Subcutaneous abdominal adipose tissue (tissue), 5 donors: ENCODE measurements around the gene CRTAC1.

Source experiments
- H3K27ac ChIP-seq: one replicate; pipeline ENCODE4 v1.7.0; 2013; ENCODE audit warnings: low read depth, mild to moderate bottlenecking, inconsistent platforms, low read length, moderate library complexity
- H3K27me3 ChIP-seq, 5 donors: one replicate each; pipeline ENCODE4 v1.7.0; 2013; ENCODE audit warnings: low read length in 5 of 5, inconsistent platforms in 1 of 5; ENCODE audit not compliant: control insufficient read depth in 5 of 5, insufficient read depth in 4 of 5
- H3K36me3 ChIP-seq, 5 donors: one replicate each; pipeline ENCODE4 v1.7.0; 2013; ENCODE audit warnings: low read length in 5 of 5; ENCODE audit not compliant: control insufficient read depth in 5 of 5, insufficient read depth in 5 of 5
- H3K4me1 ChIP-seq, 5 donors: one replicate each; pipeline ENCODE4 v1.7.0; 2013; ENCODE audit warnings: low read length in 5 of 5, mild to moderate bottlenecking in 3 of 5, moderate library complexity in 1 of 5; ENCODE audit not compliant: control insufficient read depth in 5 of 5, insufficient read depth in 5 of 5
- H3K4me3 ChIP-seq, 5 donors: one replicate each; pipeline ENCODE4 v1.7.0; 2013; ENCODE audit warnings: low read length in 5 of 5, low read depth in 1 of 5
- H3K9ac ChIP-seq, 5 donors: one replicate each; pipeline ENCODE4 v1.7.0; 2013; ENCODE audit warnings: low read length in 5 of 5, mild to moderate bottlenecking in 4 of 5, moderate library complexity in 3 of 5
- H3K9me3 ChIP-seq, 5 donors: one replicate each; pipeline ENCODE4 v1.7.0; 2013; ENCODE audit warnings: low read length in 5 of 5; ENCODE audit not compliant: control insufficient read depth in 5 of 5
- donor health status: healthy.
- donor health status: healthy.
- donor health status: healthy.
- donor health status: healthy.
- donor health status: healthy.

Gene CRTAC1

GRCh38 chr10:97919012-97919411 lies 111.4 kb downstream of the CRTAC1 start:
- Histone ChIP-seq H3K4me3 (no peak overlapping the region), H3K9me3 (no peaks in the 10 kb centered on the region), H3K4me1 (peaks cover 4 to 22% (median 19%) of the 10 kb centered on the region in 5 donors), H3K9ac (no peak overlapping the region), H3K27ac (no peak overlapping the region), H3K36me3 (no peaks in the 10 kb centered on the region), H3K27me3 (peaks cover 4 to 26% (median 10%) of the 10 kb centered on the region in 5 donors)

GRCh38 chr10:97916586-97916985 lies 113.8 kb downstream of the CRTAC1 start:
- Histone ChIP-seq H3K4me3 (no peak overlapping the region), H3K27ac (no peak overlapping the region), H3K27me3 (peaks cover 4 to 19% (median 10%) of the 10 kb centered on the region in 5 donors), H3K36me3 (no peaks in the 10 kb centered on the region), H3K4me1 (peaks cover 4 to 22% (median 19%) of the 10 kb centered on the region in 5 donors), H3K9me3 (no peaks in the 10 kb centered on the region), H3K9ac (no peak overlapping the region)

- H3K27me3 ChIP-seq: peaks cover 0 to 15% (median 8%) of the 10 kb centered on the region in 5 donors
- no peak overlapping the region for H3K4me3 ChIP-seq
- H3K4me1 ChIP-seq: peaks cover 4 to 22% (median 19%) of the 10 kb centered on the region in 5 donors
- no peaks in the 10 kb centered on the region for H3K9me3 ChIP-seq
- no peaks in the 10 kb centered on the region for H3K36me3 ChIP-seq
- no peak overlapping the region for H3K27ac ChIP-seq
- no peak overlapping the region for H3K9ac ChIP-seq
These were observed 114.9 kb downstream of the CRTAC1 start for GRCh38 chr10:97915346-97916131.

GRCh38 chr10:97914837-97915211 lies 115.6 kb downstream of the CRTAC1 start:
- Histone ChIP-seq H3K9me3 (no peaks in the 10 kb centered on the region), H3K4me3 (peak overlapping the region in 1 of 5 donors; percentile 3), H3K27ac (no peak overlapping the region), H3K36me3 (no peaks in the 10 kb centered on the region), H3K27me3 (peaks cover 0 to 15% (median 3%) of the 10 kb centered on the region in 5 donors), H3K9ac (peak overlapping the region in 1 of 5 donors; percentile 14), H3K4me1 (peaks cover 4 to 22% (median 19%) of the 10 kb centered on the region in 5 donors)

GRCh38 chr10:97914171-97914836 lies 116.1 kb downstream of the CRTAC1 start:
- no peak overlapping the region for H3K27ac ChIP-seq
- peaks cover 0 to 12% (median 3%) of the 10 kb centered on the region in 5 donors for H3K27me3 ChIP-seq
- peak overlapping the region in 1 of 5 donors; percentile 14 for H3K9ac ChIP-seq
- H3K4me3 ChIP-seq: peak overlapping the region in 1 of 5 donors; percentile 3
- H3K9me3 ChIP-seq: no peaks in the 10 kb centered on the region
- peaks cover 4 to 22% (median 19%) of the 10 kb centered on the region in 5 donors for H3K4me1 ChIP-seq
- no peaks in the 10 kb centered on the region for H3K36me3 ChIP-seq

GRCh38 chr10:97913614-97914013 lies 116.8 kb downstream of the CRTAC1 start:
- peaks cover 4 to 22% (median 19%) of the 10 kb centered on the region in 5 donors for H3K4me1 ChIP-seq

GRCh38 chr10:97913193-97913592 lies 117.2 kb downstream of the CRTAC1 start:
- Histone ChIP-seq H3K4me3 (no peak overlapping the region), H3K36me3 (no peaks in the 10 kb centered on the region), H3K27me3 (peaks cover 0 to 9% (median 3%) of the 10 kb centered on the region in 5 donors)

More at GRCh38 chr10:97913614-97914013, 116.8 kb downstream of the CRTAC1 start:
- H3K4me3 ChIP-seq: no peak overlapping the region
- H3K27ac ChIP-seq: no peak overlapping the region
- no peak overlapping the region for H3K9ac ChIP-seq
- no peaks in the 10 kb centered on the region for H3K9me3 ChIP-seq
- H3K27me3 ChIP-seq: peaks cover 0 to 9% (median 2%) of the 10 kb centered on the region in 5 donors
- H3K36me3 ChIP-seq: no peaks in the 10 kb centered on the region

GRCh38 chr10:97911217-97911616 lies 119.2 kb downstream of the CRTAC1 start:
- Histone ChIP-seq H3K4me1 (peaks cover 0 to 11% (median 9%) of the 10 kb centered on the region in 5 donors), H3K9ac (no peak overlapping the region), H3K4me3 (no peak overlapping the region), H3K27me3 (peaks cover 7 to 13% (median 9%) of the 10 kb centered on the region in 5 donors), H3K9me3 (no peaks in the 10 kb centered on the region), H3K27ac (no peak overlapping the region), H3K36me3 (no peaks in the 10 kb centered on the region)

More at GRCh38 chr10:97913193-97913592, 117.2 kb downstream of the CRTAC1 start:
- H3K4me1 ChIP-seq: peaks cover 4 to 22% (median 19%) of the 10 kb centered on the region in 5 donors
- no peak overlapping the region for H3K9ac ChIP-seq
- no peak overlapping the region for H3K27ac ChIP-seq
- no peaks in the 10 kb centered on the region for H3K9me3 ChIP-seq

- Histone ChIP-seq H3K9me3 (no peaks in the 10 kb centered on the region), H3K4me3 (no peak overlapping the region), H3K36me3 (no peaks in the 10 kb centered on the region), H3K27me3 (peaks cover 7 to 16% (median 14%) of the 10 kb centered on the region in 5 donors), H3K27ac (no peak overlapping the region), H3K9ac (no peak overlapping the region), H3K4me1 (peaks cover 0 to 7% (median 7%) of the 10 kb centered on the region in 5 donors)
These were observed 119.8 kb downstream of the CRTAC1 start for GRCh38 chr10:97910661-97911060.

- Histone ChIP-seq H3K27me3 (peaks cover 7 to 29% (median 15%) of the 10 kb centered on the region in 5 donors), H3K4me3 (no peak overlapping the region), H3K27ac (no peak overlapping the region), H3K4me1 (no peaks in the 10 kb centered on the region), H3K36me3 (no peaks in the 10 kb centered on the region), H3K9me3 (no peaks in the 10 kb centered on the region), H3K9ac (no peak overlapping the region)
These were observed 122.6 kb downstream of the CRTAC1 start for GRCh38 chr10:97907830-97908229.
